Skeletal muscle cell (primary cell): ENCODE results near the gene HOTAIR.

ENCODE experiments used
- DNase-seq: peaks from one replicate; pipeline ENCODE4 v3.0.0-alpha.2; 2010; ENCODE audit warnings: low read depth
- H3K4me3 ChIP-seq: 2 replicates; pipeline ENCODE4 v1.5.1; 2011; ENCODE audit warnings: low read depth, mild to moderate bottlenecking, control low read depth, low read length, moderate library complexity

HOTAIR gene

DNA sequence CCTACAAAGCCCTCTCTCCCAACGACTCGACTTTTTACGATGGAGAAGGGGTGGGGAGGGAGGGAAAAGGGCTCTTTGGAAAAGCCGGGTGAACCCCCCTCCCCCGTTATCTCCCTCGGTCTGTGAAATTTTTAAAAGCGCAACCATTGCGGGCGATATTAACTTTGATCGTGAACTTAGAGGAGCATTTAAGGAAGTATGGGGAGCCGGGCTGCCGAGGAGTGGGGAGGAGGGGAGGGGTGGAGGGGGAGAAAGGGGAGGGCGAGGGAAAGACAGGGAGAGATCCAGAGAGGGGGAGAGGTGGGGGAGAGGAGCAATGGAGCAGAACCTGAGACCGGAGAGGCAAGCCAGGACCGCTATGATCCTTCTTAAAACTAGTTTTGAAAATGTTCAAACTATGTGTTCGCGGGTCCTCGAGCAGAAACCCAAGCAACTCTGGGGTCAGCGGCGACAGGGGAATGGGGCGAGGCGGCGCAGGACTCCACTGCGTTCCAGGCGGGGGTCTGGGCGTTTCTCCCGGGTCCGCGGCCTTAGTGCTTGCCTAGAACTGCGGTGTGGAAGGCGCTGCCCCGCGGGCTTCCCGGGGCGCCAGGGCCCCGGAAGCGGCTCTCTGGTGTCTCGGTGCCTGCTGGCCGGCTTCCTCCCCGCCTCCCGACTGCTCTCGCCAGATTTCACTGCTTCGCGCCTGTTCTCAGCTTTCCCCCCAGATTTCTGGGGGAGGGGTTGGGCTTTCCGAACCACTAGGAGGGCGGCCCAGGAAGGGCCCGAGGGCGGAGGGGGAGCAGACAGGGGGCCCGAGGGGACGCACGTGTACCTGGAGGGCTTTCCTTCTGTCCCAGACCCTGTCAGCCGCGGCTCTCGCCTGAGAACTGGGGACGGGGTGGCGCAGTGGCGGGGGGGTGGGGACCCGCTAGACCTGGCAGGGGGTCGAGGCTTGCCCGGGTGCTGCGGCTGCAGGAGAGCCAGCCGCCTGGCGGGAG is at the start of gene HOTAIR:
Gene HOTAIR (minus strand): TSS at position 871 of the 980 bp plus-strand sequence.
- no peak for DNase-seq
- peak within 1 kb of the TSS; percentile 75 for H3K4me3 ChIP-seq

DNA sequence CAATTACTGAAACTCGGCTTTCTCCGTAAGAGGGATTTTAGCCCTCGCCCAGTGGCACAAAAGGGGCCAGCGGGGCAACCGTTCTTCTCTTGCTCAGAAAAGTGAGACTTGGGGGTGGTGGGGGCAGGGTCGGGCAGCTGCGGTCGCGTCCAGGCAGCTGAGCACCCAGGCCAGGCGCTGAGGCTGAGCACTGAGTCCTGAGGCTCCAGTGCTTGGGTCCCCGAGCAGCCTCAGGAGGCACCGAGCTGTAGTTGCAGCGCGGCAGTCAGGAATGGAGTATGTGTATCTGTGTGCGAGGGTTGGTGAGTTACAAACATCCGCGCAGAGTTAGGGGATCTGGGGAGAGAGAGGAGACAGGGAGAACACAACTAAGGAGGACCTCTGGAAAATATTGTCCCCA is 49.4 kb upstream of the HOTAIR start:
- H3K4me3 ChIP-seq, result peak overlapping the region; percentile 28
- DNase-seq, result no peak

DNA sequence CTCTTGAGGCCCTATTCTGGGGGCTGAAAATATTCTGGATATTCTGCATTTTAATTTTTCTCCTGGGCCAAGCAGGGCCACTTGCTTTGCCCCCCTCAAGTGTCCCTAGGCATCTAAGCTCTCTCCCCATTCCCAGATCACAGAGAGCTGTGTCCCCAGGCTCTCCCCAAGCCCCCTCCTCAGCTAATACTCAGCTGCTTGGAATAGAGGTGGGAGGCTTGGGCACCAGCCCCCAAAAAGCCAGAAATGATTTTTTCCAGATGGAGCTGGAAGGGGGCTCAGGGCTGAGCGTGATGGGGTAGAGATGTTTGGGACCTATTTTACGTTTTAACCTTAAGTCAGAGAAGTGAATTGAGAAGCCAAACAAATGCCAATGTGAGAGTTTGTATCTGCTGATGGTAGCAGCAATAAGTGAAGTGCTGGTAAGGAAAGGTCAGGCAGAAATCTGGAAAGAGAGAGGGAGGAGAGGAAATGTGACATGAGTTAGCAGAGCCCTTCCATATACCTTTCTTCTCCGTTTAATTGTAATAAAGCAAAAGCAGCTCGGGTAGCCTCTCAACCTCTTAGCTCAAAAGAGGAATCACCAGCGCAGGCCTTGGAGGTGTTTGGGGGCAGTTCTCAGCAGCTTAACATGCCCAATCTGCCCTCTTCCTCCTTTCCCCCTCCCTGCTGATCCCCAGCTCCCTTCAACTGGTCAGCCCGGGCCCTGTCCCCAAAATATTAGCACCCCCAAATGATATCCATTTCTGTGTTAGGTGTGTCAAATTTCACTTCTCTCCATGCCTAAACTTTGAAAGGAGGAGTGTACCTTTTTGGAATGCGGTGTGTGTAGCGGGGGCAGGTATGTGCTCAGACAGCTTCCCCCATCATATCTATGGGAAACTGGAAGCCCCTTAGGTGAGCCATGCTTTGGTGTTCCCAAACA is 48.5 kb upstream of the HOTAIR start:
- peak overlapping the region; percentile 28 for H3K4me3 ChIP-seq
- DNase-seq, result no peak

GRCh38 chr12:54021432-54022013 is 46.8 kb upstream of the HOTAIR start:
- DNase-seq, result no peak
- peak overlapping the region; percentile 78 for H3K4me3 ChIP-seq

DNA sequence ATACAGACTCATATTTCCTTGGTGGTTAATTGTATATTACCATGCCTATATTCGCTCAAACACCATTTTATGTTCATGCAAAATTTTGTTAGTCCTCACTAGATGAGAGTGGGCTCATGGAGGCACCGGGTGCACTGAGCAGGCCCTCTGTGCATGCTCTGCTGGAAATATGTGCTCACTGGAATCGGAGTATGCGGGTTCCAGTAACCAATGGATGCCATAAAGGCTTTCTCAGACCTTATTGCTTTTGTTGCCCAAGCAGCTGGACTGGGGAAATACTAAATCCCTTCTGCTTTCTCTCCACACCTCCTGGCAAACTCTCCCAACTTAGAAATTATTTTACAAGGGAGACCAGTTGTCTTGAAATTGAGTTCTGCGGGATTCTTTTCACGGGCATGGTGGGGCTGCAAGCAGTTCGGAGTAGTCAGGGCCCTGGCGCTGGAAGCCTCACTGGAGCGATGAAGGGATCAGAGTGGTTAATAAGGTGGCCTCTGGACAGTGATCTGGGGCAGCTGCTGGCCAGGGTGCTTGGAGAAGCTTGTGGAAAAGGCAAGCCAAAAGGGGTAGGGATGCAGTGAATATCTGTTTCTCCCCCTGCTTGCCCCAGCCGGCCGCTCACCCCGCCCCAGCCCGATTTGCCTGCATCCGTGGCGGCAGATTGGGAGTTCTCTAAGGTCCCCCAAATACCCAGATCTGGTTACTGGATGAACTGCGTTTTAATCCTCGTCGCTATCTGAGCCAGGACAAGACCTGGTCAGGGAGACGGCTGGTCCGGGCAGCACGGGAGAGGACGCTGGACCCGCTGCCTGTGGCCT is 46.0 kb upstream of the HOTAIR start:
- H3K4me3 ChIP-seq, result peak overlapping the region; percentile 78
- DNase-seq, result no peak

- no peak for DNase-seq
- peak overlapping the region; percentile 78 for H3K4me3 ChIP-seq
Measured at GRCh38 chr12:54019924-54020590, 45.3 kb upstream of the HOTAIR start.

DNA sequence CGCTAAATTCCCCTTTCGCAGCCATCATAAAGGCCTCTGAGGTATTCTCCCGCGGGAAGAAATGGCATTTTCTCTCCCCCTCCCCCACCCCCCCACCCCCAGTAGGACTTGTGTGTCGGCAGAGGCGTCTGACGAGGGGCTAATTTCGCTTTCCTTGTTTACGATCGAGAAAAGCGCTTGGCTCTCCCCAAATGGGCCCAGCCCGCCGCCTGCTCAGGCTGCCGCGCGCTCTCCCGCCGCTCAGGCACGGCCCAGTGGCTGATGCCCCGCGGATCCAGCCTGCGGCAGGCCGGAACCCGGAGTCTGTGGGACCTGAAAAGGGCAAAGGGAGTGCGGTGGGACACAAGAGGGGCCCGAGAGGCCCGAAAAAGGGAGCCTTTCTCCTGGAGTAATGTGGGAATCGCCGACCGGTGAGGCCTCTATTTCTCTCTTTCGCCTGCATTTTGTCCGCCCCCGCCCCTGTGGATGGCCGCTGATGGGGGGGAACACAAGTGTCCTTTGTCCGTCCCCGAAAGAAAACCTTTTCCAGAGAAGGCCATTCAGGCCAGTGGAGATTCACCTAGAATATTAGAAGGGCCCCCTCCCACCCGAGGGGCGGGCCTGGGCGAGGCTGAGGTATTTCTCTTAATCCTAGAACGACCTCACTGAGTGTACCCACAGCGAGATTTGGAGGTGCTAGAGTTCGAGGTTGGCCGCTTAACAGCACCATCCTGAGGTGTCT is 44.5 kb upstream of the HOTAIR start:
- no peak for DNase-seq
- peak overlapping the region; percentile 78 for H3K4me3 ChIP-seq

DNA sequence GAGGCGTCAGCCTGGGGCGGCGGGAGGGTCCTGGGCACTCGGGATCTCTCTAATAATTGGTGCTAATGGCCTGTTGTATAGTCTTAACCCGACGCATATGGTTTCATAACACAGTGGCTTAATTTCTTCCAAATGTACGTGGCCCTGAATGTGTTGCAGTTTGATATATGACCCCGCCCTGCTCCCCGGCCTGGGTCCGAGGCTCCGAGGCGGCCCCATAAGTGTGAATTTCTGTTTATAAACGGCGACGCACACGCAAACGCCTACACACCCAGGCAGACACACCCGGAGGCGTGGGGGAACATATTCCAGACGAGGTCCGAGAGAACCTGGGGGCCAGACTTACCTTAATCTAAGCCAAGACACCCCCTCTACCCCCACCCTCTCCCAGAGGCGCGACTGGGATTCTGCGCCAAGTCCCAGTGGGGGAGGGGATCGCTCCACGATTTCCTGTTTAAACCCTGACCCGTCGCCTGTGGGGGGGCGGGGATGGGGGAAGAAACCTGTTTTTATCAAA is 43.8 kb upstream of the HOTAIR start:
- peak overlapping the region; percentile 78 for H3K4me3 ChIP-seq
- no peak for DNase-seq

DNA sequence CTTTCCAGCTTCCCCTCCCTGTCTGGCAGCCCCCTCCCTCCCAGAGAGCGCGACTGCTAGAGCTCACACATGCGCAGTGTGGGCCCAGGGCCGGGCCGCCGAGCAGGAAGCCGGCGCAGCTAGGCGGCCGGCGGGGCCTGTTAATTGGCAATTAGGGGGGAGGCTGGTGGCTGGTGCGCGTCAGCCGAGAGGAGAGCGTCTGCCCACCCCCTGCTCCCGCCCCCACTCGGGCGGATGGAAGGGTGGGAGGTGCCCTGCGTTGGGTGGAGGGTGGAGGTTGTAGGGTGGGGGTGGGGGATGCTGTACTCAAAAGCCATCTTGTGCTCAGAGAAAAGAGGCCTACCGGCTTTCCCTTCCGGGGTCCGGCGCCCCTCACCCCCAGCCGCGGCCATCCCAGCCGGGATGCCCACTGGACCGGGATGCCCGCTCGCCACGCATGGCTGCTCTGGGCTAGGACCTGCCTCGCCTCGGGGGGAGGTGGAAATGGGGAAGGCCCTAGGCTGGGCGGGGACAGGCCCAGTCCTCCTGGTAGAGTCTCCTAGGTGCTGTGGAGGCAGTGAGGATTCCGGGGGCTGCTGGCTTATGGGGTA is 43.2 kb upstream of the HOTAIR start:
- peak; percentile 85 for DNase-seq

DNA sequence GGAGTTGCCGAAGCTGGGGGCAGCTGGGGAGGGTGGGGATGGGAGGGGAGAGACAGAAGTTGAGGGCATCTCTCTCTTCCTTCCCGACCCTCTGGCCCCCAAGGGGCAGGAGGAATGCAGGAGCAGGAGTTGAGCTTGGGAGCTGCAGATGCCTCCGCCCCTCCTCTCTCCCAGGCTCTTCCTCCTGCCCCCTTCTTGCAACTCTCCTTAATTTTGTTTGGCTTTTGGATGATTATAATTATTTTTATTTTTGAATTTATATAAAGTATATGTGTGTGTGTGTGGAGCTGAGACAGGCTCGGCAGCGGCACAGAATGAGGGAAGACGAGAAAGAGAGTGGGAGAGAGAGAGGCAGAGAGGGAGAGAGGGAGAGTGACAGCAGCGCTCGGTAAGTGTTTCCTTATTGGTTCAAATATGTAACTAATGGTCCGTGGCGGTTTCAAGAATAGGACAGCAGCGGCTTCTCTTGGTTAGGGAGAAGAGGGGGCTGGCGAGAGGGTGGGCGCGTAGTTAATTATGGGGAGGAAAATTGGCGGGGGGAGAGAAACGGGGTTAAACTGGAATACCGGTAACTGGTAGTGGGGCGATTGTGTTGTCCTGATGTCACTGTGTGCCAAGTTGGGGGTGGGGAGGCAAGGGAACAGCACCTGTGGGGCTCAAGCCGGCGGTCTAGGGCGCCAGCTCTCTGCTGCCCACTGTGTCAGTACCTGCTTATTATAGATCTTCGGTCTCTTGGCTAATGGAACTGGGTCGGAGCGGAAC is 42.5 kb upstream of the HOTAIR start:
- H3K4me3 ChIP-seq, result peak overlapping the region; percentile 78
- DNase-seq, result no peak

More for the DNA sequence above, 43.2 kb upstream of the HOTAIR start:
- peak overlapping the region; percentile 78 for H3K4me3 ChIP-seq

DNA sequence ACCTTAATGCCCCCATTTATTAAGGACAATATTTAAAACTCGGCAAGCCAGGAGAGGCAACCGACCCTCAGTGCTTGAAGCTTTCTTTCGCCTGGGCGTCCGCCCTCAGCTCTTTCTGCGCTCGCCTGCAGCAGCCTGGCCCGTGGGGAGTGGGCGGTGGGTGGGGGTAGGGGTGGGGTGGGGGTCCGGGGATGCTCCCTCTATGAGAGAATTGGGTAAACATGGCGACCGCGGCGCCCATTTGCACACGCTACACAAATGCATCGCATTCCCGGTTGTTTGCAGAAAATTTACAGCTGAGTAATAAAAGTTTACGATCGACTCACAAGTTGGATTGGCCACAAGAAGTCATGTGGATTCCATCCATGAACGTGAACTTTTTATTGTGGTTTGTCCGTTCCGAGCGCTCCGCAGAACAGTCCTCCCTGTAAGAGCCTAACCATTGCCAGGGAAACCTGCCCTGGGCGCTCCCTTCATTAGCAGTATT is 41.8 kb upstream of the HOTAIR start:
- peak overlapping the region; percentile 78 for H3K4me3 ChIP-seq
- DNase-seq, result peak; percentile 85

GRCh38 chr12:54016051-54016450 is 41.3 kb upstream of the HOTAIR start:
- peak overlapping the region; percentile 78 for H3K4me3 ChIP-seq
- DNase-seq, result no peak

- DNase-seq, result no peak
- peak overlapping the region; percentile 78 for H3K4me3 ChIP-seq
Measured at GRCh38 chr12:54015018-54015931, 40.5 kb upstream of the HOTAIR start.

DNA sequence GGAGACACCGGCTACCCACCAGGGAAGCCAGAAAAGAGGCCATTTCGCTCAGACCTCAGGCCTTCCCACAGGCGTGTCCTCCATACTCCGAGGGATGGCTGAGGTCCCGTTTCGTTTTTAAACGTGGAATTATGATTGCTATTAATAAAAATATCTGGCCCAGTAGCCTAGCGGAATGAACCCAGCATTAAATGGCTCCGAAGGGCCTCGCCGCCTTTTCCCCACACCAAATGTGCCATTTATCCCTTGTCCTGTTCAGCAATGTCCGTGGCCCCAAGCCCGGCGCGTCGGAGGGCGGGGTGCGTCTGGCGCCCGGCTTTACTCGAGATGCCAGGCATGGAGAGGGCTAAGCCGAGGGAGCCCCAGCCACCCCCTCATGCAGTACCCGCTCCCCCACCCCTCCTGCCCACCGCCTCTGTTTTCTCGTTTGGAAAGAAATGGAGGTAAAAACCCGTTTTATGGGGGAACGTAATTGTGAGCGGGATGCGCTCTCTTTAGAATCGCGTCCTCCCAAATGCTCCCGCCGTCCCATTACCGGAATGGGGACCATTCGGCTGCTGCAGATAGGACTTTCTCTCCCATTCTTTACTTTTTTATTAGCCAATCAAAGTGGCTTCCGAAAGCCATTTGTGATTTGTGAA is 39.7 kb upstream of the HOTAIR start:
- H3K4me3 ChIP-seq, result peak overlapping the region; percentile 27
- no peak for DNase-seq
